Measurements from ENCODE around the gene LHB. TPM values are rescaled to one million over a fixed set of nuclear protein-coding genes. Genes with fewer than 3 reads are reported as not detected.
A peak's percentile ranks its signal among the peaks of the same experiment; 100 is the strongest.
"Not testable (repeated sequence)": the region's sequence is repeated elsewhere in the genome, so short reads cannot be mapped to it uniquely, and the experiment has no call there.

Gene LHB
- total RNA-seq, 1 donor from 2014 or later: not detected

DNA sequence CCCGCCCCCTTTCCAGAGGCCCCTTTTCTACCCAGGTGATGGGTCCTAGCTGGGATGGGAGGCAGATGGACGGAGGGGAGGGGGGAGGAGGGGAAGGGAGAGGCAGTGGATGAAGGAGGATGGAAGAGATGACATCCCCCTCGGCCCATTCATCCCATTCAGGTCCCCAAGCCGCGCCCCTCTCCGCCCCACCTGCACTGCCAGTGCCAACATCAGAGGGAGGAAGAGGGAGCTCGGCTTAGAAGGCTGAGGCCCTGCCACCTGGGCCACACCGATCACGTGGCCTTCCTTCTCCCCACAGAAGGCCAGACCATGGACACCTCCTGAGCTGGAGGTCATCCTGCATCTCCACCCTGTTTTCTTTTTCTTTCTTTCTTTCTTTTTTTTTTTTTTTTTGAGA lies 11.8 kb upstream of the LHB start:
- H3K27ac Mint-ChIP-seq; H3K4me3 Mint-ChIP-seq; H3K4me1 Mint-ChIP-seq (ENCODE audit: low read depth); H3K36me3 Mint-ChIP-seq (ENCODE audit: low read depth); H3K27me3 Mint-ChIP-seq (ENCODE audit: insufficient read depth); intact Hi-C loops (cut with micrococcal nuclease); H3K9me3 Mint-ChIP-seq; DNase-seq (ENCODE audit: low spot score): not testable (repeated sequence)

DNA sequence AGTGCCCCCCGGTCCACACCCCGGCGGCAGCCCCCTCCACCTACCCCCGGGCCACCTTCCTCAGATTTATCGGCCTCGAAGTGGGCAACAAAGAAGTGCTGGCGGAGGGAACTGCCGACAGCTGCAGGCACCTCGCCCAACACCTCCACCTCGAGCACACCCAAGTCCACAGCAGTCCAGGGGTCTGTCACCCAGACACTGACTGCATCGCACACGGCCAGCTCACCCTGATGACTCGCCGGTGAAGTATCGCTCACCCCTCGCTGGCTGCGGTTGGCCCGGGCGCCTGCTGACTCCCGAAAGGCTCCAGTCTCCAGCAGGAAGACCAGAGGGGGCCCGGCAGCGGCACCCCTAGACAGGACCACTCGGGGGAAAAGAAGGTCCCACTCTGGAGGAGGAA lies 8.7 kb upstream of the LHB start:
- H3K4me3 Mint-ChIP-seq; H3K27me3 Mint-ChIP-seq (ENCODE audit: insufficient read depth); intact Hi-C loops (cut with micrococcal nuclease); H3K27ac Mint-ChIP-seq; H3K36me3 Mint-ChIP-seq (ENCODE audit: low read depth); DNase-seq (ENCODE audit: low spot score); H3K9me3 Mint-ChIP-seq: not testable (repeated sequence)
- peaks cover 10% of the 10 kb centered on the region for H3K4me1 Mint-ChIP-seq (ENCODE audit: low read depth)

DNA sequence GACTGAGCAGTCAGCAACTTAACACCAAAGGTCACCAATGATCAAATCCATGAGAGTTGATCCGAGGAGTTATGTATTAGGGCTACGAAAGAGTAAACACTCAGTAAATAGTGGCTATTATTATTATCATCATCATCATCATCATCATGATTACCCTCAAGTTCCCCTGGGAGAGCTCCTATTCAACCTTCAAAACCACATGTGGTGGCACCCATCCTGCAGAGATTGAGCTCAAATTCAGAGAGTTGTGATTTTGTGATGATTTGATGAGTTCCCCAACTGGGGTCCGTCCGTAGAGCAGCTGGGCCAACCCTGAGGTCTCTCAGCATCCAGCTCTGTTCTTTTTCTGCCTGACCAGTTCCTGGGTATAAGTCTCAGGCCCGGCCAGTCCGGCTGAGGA lies 8.2 kb upstream of the LHB start:
- H3K9me3 Mint-ChIP-seq; H3K4me3 Mint-ChIP-seq; H3K36me3 Mint-ChIP-seq (ENCODE audit: low read depth); DNase-seq (ENCODE audit: low spot score); H3K27ac Mint-ChIP-seq; intact Hi-C loops (cut with micrococcal nuclease): not testable (repeated sequence)
- Mint-ChIP-seq H3K27me3 (ENCODE audit: insufficient read depth) (peaks cover 13% of the 10 kb centered on the region), H3K4me1 (ENCODE audit: low read depth) (peaks cover 10% of the 10 kb centered on the region)

DNA sequence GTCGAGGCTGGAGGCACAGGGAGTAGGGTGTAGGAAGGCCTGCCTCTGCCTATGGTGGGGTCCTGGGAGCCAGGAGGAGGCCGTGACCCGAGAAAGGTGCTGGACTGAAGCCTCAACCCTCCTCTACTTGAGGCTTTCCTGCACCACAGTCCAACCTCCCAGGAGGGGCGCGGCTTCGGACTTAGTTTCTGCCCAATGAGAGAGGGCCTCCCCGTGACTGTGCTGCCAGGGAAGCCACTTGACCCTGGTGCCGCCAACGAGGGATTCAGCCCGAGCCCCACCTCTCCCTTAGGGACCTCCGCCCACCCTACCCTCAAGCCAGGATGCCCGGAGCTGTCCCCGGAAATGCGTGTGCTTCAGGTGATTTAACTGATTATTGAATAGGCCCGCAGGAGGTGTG lies 7.3 kb upstream of the LHB start, which contains the start of gene CGB3:
Gene CGB3 (minus strand): TSS at position 101 of the 400 bp plus-strand sequence. CDS start 362 bp downstream, outside the sequence.
- intact Hi-C loops (cut with micrococcal nuclease); H3K27ac Mint-ChIP-seq; DNase-seq (ENCODE audit: low spot score): not testable (repeated sequence)

DNA sequence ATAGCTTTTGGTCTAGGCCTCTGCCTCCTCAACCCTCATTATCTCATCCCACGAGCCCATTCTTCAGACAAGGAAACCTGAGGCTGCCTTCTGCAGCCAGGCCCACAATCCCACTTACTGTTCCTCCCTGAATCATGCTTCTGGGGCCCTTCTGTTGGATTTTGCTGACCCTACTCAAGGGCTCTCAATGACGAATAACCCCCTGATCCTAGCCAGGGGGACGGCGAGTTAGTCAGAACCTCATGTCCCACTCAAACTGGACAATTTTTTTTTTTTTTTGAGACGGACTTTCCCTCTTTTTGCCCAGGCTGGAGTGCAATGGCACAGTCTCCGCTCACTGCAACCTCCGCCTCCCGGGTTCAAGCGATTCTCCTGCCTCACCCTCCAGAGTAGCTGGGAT lies 5.2 kb upstream of the LHB start:
- peaks cover 20% of the 10 kb centered on the region for H3K4me1 Mint-ChIP-seq (ENCODE audit: low read depth)

More for the DNA sequence above, 7.3 kb upstream of the LHB start, which contains the start of gene CGB3:
- H3K4me3 Mint-ChIP-seq; H3K9me3 Mint-ChIP-seq; H3K36me3 Mint-ChIP-seq (ENCODE audit: low read depth): not testable (repeated sequence)
- H3K27me3 Mint-ChIP-seq (ENCODE audit: insufficient read depth): peaks cover 16% of the 10 kb centered on the region
- H3K4me1 Mint-ChIP-seq (ENCODE audit: low read depth): peaks cover 13% of the 10 kb centered on the region

DNA sequence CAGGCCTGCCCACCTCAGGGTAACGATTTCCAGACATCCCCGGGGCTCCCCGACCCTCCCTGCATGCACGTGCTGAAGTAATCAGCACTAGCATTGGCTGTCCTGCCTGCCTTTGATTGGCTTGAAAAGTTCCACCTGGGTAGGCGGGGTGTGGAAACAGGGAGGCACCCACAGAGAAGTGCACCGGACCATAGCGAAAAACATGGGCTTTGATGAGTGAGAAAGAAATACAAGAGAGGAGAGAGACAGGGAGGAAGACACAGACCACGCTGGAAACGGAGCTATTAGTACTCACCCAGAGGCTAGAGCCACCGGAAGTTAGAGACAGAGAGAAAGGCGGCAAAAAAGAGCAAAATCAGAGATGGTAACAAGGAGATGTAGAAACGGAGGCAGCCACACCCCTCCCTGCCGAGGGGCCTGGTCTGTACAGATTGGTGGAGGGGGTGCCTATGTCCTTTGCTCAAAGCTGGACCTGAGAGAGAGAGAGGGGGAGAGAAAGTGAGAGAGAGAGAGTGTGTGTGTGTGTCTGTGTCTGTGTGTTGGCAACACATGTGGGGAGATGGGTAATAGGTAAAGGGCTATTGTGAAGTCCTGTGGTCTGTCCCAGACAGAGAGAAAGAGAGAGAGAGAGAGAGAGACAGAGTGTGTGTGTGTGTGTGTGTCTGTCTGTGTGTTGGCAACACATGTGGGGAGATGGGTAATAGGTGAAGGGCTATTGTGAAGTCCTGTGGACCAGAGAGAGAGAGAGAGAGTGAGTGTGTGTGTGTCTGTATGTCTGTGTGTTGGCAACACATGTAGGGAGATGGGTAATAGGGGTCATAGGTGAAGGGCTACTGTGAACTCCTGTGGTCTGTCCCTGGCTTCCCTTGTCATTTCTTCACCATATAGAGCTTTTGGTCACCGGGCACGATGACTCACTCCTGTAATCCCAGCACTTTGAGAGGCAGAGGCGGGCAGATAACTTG lies 4.3 kb upstream of the LHB start:
- Mint-ChIP-seq H3K4me1 (ENCODE audit: low read depth) (peaks cover 20% of the 10 kb centered on the region), H3K27ac (peak overlapping the region; percentile 3), H3K36me3 (ENCODE audit: low read depth) (peaks cover 3% of the 10 kb centered on the region), H3K9me3 (no peaks in the 10 kb centered on the region), H3K4me3 (no peak overlapping the region), H3K27me3 (ENCODE audit: insufficient read depth) (peaks cover 20% of the 10 kb centered on the region)
- no peak for DNase-seq (ENCODE audit: low spot score)
- intact Hi-C loops (cut with micrococcal nuclease): no loop called here

More for the DNA sequence above, 5.2 kb upstream of the LHB start:
- Mint-ChIP-seq H3K9me3 (no peaks in the 10 kb centered on the region), H3K27ac (no peak overlapping the region), H3K27me3 (ENCODE audit: insufficient read depth) (peaks cover 20% of the 10 kb centered on the region), H3K4me3 (no peak overlapping the region), H3K36me3 (ENCODE audit: low read depth) (peaks cover 3% of the 10 kb centered on the region)
- DNase-seq (ENCODE audit: low spot score): no peak
- intact Hi-C loops (cut with micrococcal nuclease): no loop called here

DNA sequence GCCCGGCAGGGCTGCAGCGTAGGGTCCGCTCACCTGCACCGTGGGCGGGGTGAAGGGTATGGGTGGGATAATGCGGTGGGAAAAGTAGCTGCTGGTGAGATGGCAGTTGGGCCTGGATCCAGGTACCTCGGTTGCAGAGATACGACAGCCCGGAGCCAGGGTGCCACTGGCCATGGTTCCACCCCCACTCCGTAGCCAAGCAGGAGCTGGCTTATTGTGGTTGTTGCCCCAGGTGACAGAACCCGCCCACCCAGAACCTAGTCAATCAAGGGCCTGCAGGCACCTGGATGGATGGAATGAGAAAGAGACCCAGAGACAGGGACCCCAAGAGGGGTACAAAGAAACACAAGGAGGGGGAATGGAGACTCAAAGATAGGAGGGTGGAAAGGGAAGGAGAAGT lies 3.5 kb upstream of the LHB start:
- intact Hi-C loops (cut with micrococcal nuclease): no loop called here
- peaks cover 9% of the 10 kb centered on the region for H3K36me3 Mint-ChIP-seq (ENCODE audit: low read depth)
- H3K4me3 Mint-ChIP-seq: no peak overlapping the region
- peaks cover 20% of the 10 kb centered on the region for H3K4me1 Mint-ChIP-seq (ENCODE audit: low read depth)
- H3K27me3 Mint-ChIP-seq (ENCODE audit: insufficient read depth): peaks cover 20% of the 10 kb centered on the region
- H3K9me3 Mint-ChIP-seq: no peaks in the 10 kb centered on the region
- H3K27ac Mint-ChIP-seq: no peak overlapping the region
- DNase-seq (ENCODE audit: low spot score): no peak

DNA sequence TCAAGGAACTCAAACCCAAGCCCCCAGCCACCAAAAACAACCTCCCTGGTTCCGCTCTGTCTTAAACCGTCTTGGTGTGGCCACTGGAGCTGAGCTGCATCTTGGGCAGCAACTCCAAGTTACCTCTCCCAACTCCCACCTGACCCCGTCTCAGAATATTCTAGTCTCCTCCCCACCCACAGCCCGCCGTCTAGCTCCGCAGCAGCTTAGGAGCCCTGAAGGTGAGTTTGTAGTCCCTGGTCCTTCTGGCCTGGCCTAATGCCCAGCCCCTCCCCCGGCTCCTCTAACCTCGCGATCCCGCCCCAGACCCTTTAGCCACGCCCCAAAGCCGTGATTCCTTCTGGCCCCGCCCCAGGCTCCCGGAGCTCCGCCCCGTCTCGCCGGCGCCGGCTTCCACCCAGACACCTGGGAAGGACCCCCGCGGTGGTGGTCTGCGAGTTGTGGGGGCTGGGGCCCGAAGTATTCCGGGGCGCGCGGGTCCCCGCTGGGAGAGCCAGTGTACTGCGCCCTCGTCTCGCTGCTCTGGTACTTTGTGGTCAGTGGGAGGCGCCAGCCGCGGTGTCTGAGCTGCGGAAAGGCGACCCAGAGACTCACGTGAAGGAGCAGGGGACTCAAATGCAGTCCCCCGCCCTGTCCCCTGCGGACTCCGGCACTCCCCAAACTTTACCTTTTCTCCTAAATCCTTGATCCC lies 2.5 kb upstream of the LHB start:
- Mint-ChIP-seq H3K4me3 (peak overlapping the region; percentile 84), H3K9me3 (no peaks in the 10 kb centered on the region), H3K27me3 (ENCODE audit: insufficient read depth) (peaks cover 20% of the 10 kb centered on the region), H3K4me1 (ENCODE audit: low read depth) (peaks cover 20% of the 10 kb centered on the region), H3K27ac (peak overlapping the region; percentile 44), H3K36me3 (ENCODE audit: low read depth) (peaks cover 9% of the 10 kb centered on the region)
- peak; percentile 48 for DNase-seq (ENCODE audit: low spot score)
- intact Hi-C loops (cut with micrococcal nuclease): loop anchor here (1.0 to 2.0 kb wide), 2 partner anchors 26 to 37 kb away; partner anchors contain the start of genes CGB7, GYS1 and RUVBL2

DNA sequence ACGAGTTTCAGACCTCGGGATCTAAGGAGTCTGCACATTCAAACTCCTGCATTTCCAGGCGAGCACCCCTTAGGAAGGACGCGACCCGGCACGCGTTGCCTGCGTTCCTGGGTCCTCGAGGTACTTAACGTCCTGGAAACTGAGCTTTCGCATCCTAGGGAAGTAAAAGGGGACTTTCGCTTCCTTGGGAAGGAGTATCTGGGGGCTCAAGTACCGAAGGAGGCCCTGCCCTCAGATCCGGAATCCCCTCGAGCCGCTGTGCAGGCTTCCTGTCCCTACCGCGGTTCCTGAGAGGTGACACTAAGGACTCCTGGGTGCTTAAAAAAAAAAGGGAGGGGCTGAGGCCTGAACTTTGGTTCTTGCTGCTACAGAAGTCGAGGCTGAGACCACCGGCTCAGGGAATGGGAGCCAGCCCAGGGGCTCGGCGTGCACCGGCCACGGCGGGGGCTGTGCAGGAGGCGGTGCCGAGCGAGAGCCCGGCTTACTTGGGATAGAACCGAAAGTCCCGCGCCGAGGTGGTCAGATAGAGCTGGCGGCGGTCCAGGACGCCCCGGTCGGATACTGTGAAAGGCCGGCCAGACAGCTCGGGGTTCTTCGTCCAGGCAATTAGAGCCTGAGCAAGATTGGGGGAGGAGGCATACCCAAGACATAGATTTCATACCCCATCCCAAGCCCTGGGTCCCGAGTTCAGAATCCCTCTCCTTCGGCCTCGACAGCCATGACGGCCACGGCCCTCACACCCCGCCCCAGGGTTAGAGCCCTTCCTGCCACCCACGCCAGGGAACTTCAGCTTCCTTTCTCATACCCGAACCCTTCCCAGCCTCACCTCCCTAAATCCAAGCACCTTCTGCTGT lies 1.7 kb upstream of the LHB start:
- H3K4me3 Mint-ChIP-seq: peak overlapping the region; percentile 84
- intact Hi-C loops (cut with micrococcal nuclease): loop anchor here (1.0 to 2.0 kb wide), 2 partner anchors 25 to 38 kb away; partner anchors contain the start of genes CGB7, GYS1 and RUVBL2
- not testable (repeated sequence) for DNase-seq (ENCODE audit: low spot score); H3K9me3 Mint-ChIP-seq
- peaks cover 14% of the 10 kb centered on the region for H3K36me3 Mint-ChIP-seq (ENCODE audit: low read depth)
- peak overlapping the region; percentile 44 for H3K27ac Mint-ChIP-seq
- H3K27me3 Mint-ChIP-seq (ENCODE audit: insufficient read depth): peaks cover 20% of the 10 kb centered on the region
- H3K4me1 Mint-ChIP-seq (ENCODE audit: low read depth): peaks cover 20% of the 10 kb centered on the region

DNA sequence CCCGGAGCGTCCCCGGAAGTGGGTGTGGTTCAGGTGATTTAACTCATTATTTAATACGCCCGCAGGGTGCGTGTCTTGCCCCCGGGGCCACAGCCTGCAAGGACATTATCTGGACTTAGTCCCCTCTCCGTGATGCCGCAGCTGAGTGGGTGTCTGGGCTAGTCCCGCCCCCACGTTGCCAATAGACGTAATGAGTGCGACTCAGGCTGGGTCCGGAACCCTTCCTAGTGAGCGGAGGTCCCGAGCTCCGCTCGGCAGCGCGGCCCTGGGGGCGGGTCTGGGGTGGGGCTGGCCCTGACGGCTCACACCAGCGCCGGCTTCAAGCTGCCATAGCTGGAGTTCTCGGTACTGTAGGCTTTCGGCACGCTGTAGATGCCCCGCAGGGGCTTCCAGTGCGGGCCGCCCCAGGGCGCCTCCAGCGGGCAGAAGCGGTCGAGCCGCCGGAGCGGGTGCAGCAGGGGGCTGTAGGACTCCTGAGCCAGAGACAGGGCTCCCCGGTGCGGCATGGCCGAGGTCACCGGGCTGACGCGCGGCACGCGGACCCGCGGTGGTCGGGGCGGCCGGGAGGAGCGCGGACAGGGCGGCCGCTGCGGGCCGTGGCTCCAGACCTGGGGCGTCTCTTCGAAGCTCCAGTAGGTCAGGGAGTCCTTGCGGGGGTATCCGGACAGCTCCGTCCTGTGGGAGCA lies 918 bp upstream of the LHB start:
- Mint-ChIP-seq H3K27me3 (ENCODE audit: insufficient read depth) (peaks cover 20% of the 10 kb centered on the region), H3K9me3 (no peaks in the 10 kb centered on the region), H3K36me3 (ENCODE audit: low read depth) (peaks cover 14% of the 10 kb centered on the region), H3K4me3 (peak overlapping the region; percentile 84), H3K27ac (no peak overlapping the region), H3K4me1 (ENCODE audit: low read depth) (peaks cover 20% of the 10 kb centered on the region)
- intact Hi-C loops (cut with micrococcal nuclease): loop anchor here (2.0 kb wide), 1 partner anchor 39 kb away; the partner anchor contains the start of gene CGB7
- DNase-seq (ENCODE audit: low spot score): peak; percentile 49

DNA sequence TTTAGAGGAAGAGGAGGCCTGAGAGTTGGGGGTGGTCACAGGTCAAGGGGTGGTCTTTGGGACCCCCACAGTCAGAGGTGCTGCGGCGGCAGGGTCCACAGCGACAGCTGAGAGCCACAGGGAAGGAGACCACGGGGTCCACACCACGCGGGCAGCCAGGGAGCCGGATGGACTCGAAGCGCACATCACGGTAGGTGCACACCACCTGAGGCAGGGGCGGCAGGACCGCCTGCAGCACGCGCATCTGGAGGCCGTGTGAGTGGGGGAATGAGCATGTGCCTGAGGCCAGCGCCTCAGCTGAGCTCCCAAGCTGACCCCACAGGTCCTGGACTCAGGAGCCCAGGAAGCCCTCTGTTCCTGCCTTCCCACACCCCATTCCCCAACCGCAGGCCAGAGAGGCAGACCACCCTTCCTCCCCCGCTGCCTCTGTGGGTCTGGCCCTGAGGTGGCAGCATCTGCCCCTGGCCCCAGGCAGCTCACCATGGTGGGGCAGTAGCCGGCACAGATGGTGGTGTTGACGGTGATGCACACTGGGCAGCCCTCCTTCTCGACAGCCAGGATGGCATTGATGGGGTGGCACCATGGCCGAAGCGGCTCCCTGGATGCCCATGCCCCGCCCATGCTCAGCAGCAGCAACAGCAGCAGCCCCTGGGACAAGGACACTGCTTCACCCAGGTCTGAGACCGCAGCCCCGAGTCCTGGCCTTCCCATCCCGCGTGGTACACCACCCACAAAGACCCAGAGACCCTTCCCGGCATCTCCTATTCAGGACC lies 638 bp downstream of the LHB start:
- intact Hi-C loops (cut with micrococcal nuclease): no loop called here

More for the DNA sequence above, 638 bp downstream of the LHB start:
- Mint-ChIP-seq H3K36me3 (ENCODE audit: low read depth) (peaks cover 16% of the 10 kb centered on the region), H3K4me3 (no peak overlapping the region), H3K4me1 (ENCODE audit: low read depth) (peaks cover 16% of the 10 kb centered on the region), H3K27ac (no peak overlapping the region), H3K9me3 (no peaks in the 10 kb centered on the region), H3K27me3 (ENCODE audit: insufficient read depth) (peaks cover 17% of the 10 kb centered on the region)
- no peak for DNase-seq (ENCODE audit: low spot score)

Data from activated T-helper 1 cell treated with anti-CD3 and anti-CD28 coated beads, Interleukin-12 subunit alpha, Interleukin-12 subunit beta, Interleukin-2, Interleukin-4 antibody, amounts not matched to agents 30 ng/mL and 10 ng/mL and 1 ng/mL, durations not matched to agents 14 hours and 24 hours and 36 hours (primary cell).